MM.1S (cell line): ENCODE data around the gene VWA5A.

ENCODE experiments used
- DNase-seq: peaks from one replicate; pipeline ENCODE4 v3.0.0-alpha.2; 2015
- H2AFZ ChIP-seq: fragments of 300-600 bp; sonication (generic); 2 replicates; pipeline ENCODE4 v1.6.0; 2016; ENCODE audit warnings: antibody characterized with exemption, low read length
- H3F3A ChIP-seq: fragments of 300-600 bp; sonication (generic); 2 replicates; pipeline ENCODE4 v1.6.1; 2016; ENCODE audit warnings: mild to moderate bottlenecking, antibody characterized with exemption, low read length, moderate library complexity, mixed read lengths; ENCODE audit not compliant: insufficient read depth
- H3K27ac ChIP-seq: fragments of 300-600 bp; sonication (generic); 2 replicates; pipeline ENCODE4 v1.5.1; 2016; ENCODE audit warnings: mild to moderate bottlenecking, low read length
- H3K27me3 ChIP-seq: fragments of 300-600 bp; sonication (generic); replicated peaks from 2 replicates; pipeline ENCODE4 v1.6.0; 2016; ENCODE audit warnings: low read length; ENCODE audit not compliant: insufficient read depth
- H3K36me3 ChIP-seq: fragments of 300-600 bp; sonication (generic); replicated peaks from 2 replicates; pipeline ENCODE4 v1.6.1; 2016; ENCODE audit warnings: mild to moderate bottlenecking, low read length, mixed read lengths; ENCODE audit not compliant: insufficient read depth
- H3K4me1 ChIP-seq: fragments of 300-600 bp; sonication (generic); 2 replicates; pipeline ENCODE4 v1.6.1; 2016; ENCODE audit warnings: low read length, mixed read lengths
- H3K4me2 ChIP-seq: fragments of 300-600 bp; sonication (generic); 2 replicates; pipeline ENCODE4 v1.6.0; 2016; ENCODE audit warnings: low read depth, low read length
- H3K4me3 ChIP-seq: fragments of 300-600 bp; sonication (generic); 2 replicates; pipeline ENCODE4 v1.5.1; 2016; ENCODE audit warnings: low read length, mixed read lengths
- H3K79me2 ChIP-seq: fragments of 300-600 bp; sonication (generic); 2 replicates; pipeline ENCODE4 v1.6.1; 2016; ENCODE audit warnings: mixed run types, low read length, mixed read lengths
- H3K9ac ChIP-seq: fragments of 300-600 bp; sonication (generic); 2 replicates; pipeline ENCODE4 v1.6.1; 2016; ENCODE audit warnings: low read length, mixed read lengths
- H3K9me2 ChIP-seq: fragments of 300-600 bp; sonication (generic); replicated peaks from 2 replicates; pipeline ENCODE4 v1.6.1; 2016; ENCODE audit warnings: mild to moderate bottlenecking, low read length, mixed read lengths; ENCODE audit not compliant: insufficient read depth
- H3K9me3 ChIP-seq: fragments of 300-600 bp; sonication (generic); replicated peaks from 2 replicates; pipeline ENCODE4 v1.6.1; 2016; ENCODE audit warnings: mild to moderate bottlenecking, low read length, mixed read lengths; ENCODE audit not compliant: insufficient read depth
- H4K20me1 ChIP-seq: fragments of 300-600 bp; sonication (generic); 2 replicates; pipeline ENCODE4 v1.6.1; 2016; ENCODE audit warnings: mild to moderate bottlenecking, low read length, moderate library complexity, mixed read lengths; ENCODE audit not compliant: insufficient read depth
- CTCF ChIP-seq: fragments of 300-600 bp; sonication (generic); IDR thresholded peaks from 2 replicates; pipeline ENCODE4 v1.5.1; 2016; ENCODE audit warnings: antibody characterized with exemption, low read length, mixed read lengths
- EZH2 ChIP-seq: fragments of 300-600 bp; sonication (generic); optimal IDR thresholded peaks from 2 replicates; pipeline ENCODE3; 2017; ENCODE audit warnings: low read depth, mild to moderate bottlenecking, antibody characterized with exemption, low read length, mixed read lengths
- EZH2phosphoT487 ChIP-seq: fragments of 300-600 bp; sonication (generic); IDR thresholded peaks from 2 replicates; pipeline ENCODE4 v1.6.1; 2018; ENCODE audit warnings: antibody characterized with exemption, low read length

VWA5A gene

GRCh38 chr11:124074554-124074953 is 40.7 kb upstream of the VWA5A start:
- Histone ChIP-seq H3K9me3 (no peaks in the 10 kb centered on the region), H3K9ac (no peak overlapping the region), H4K20me1 (no peaks in the 10 kb centered on the region), H3K4me1 (0 out of 2 replicates have a peak, but pooled peaks cover 3% of the 10 kb centered on the region), H3K27me3 (no peaks in the 10 kb centered on the region), H3F3A (no peaks in the 10 kb centered on the region), H3K79me2 (no peaks in the 10 kb centered on the region), H3K4me2 (no peak overlapping the region), H3K27ac (no peak overlapping the region), H2AFZ (no peak overlapping the region), H3K9me2 (no peaks in the 10 kb centered on the region), H3K36me3 (no peaks in the 10 kb centered on the region), H3K4me3 (no peak overlapping the region)
- TF ChIP-seq EZH2 (no peak), EZH2phosphoT487 (no peak), CTCF (no peak)
- no peak for DNase-seq

- TF ChIP-seq EZH2phosphoT487 (no peak), EZH2 (no peak), CTCF (no peak)
- no peaks in the 10 kb centered on the region for H3F3A ChIP-seq
- no peak overlapping the region for H3K4me2 ChIP-seq
- H3K9me2 ChIP-seq, result no peaks in the 10 kb centered on the region
- H3K79me2 ChIP-seq, result no peaks in the 10 kb centered on the region
- H3K4me1 ChIP-seq, result 0 out of 2 replicates have a peak, but pooled peaks cover 3% of the 10 kb centered on the region
- H3K9ac ChIP-seq, result no peak overlapping the region
- DNase-seq, result no peak
- no peak overlapping the region for H2AFZ ChIP-seq
- H3K27me3 ChIP-seq, result no peaks in the 10 kb centered on the region
- no peak overlapping the region for H3K27ac ChIP-seq
- no peaks in the 10 kb centered on the region for H4K20me1 ChIP-seq
- H3K9me3 ChIP-seq, result no peaks in the 10 kb centered on the region
- no peak overlapping the region for H3K4me3 ChIP-seq
- H3K36me3 ChIP-seq, result no peaks in the 10 kb centered on the region
Measured at GRCh38 chr11:124075492-124075840, 39.8 kb upstream of the VWA5A start.

GRCh38 chr11:124075841-124076651 is 39.2 kb upstream of the VWA5A start:
- no peak overlapping the region for H3K9ac ChIP-seq
- H4K20me1 ChIP-seq, result no peaks in the 10 kb centered on the region
- H3K79me2 ChIP-seq, result no peaks in the 10 kb centered on the region
- H3K36me3 ChIP-seq, result no peaks in the 10 kb centered on the region
- no peak overlapping the region for H2AFZ ChIP-seq
- 0 out of 2 replicates have a peak, but pooled peaks cover 3% of the 10 kb centered on the region for H3K4me1 ChIP-seq
- H3K4me3 ChIP-seq, result no peak overlapping the region
- H3K9me2 ChIP-seq, result no peaks in the 10 kb centered on the region
- no peaks in the 10 kb centered on the region for H3K27me3 ChIP-seq
- no peaks in the 10 kb centered on the region for H3K9me3 ChIP-seq
- no peaks in the 10 kb centered on the region for H3F3A ChIP-seq
- no peak overlapping the region for H3K4me2 ChIP-seq
- no peak overlapping the region for H3K27ac ChIP-seq
- DNase-seq, result no peak
- no peak for TF ChIP-seq EZH2
- TF ChIP-seq CTCF, result no peak
- no peak for TF ChIP-seq EZH2phosphoT487
